Endothelial cell of umbilical vein (primary cell): Measurements from ENCODE around the gene UBAP2L. TPM values are rescaled to one million over a fixed set of nuclear protein-coding genes. Genes with fewer than 3 reads are reported as not detected.
A peak's percentile ranks its signal among the peaks of the same experiment; 100 is the strongest.

Experiments used
- BruUV-seq: library from RNA; stranded (reverse); fragments of 400-500 nt; replicated peaks from 2 replicates; lab custom pipeline; 2021; lab: Mats Ljungman, UMichigan
- CTCF ChIA-PET: fragments of 300-600, 350-600 bp; sonication (Branson Sonifier 250); formaldehyde crosslinking; loops from one replicate; lab custom pipeline; 2021; ENCODE audit warnings: antibody characterized with exemption, inconsistent platforms; lab: Charles Lee
- POLR2A ChIA-PET: fragments of 300-600, 350-600 bp; sonication (Branson Sonifier 250); formaldehyde crosslinking; loops from one replicate; lab custom pipeline; 2021; ENCODE audit warnings: antibody characterized with exemption, inconsistent platforms; lab: Charles Lee
- DNase-seq: peaks from one replicate; pipeline ENCODE4 v3.0.0-alpha.2; 2011; ENCODE audit warnings: low read depth, low spot score
- FAIRE-seq: peaks from 2 replicates; lab custom pipeline; 2011; peaks lifted over from hg19 to GRCh38; lab: Jason Lieb, UNC
- H2AFZ ChIP-seq: 2 replicates; pipeline ENCODE4 v1.6.0; 2012; ENCODE audit warnings: low read depth, low read length, control low read depth, inconsistent platforms
- H3K27ac ChIP-seq: 2 replicates; pipeline ENCODE4 v1.5.1; 2011; ENCODE audit warnings: low read depth, mild to moderate bottlenecking, control low read depth, low read length, moderate library complexity; ENCODE audit not compliant: insufficient read depth
- H3K27me3 ChIP-seq, 2 experiments: 2 replicates each; pipeline versions ENCODE4 v1.6.0 to v1.6.1; 2011; ENCODE audit warnings: low read length in 2 of 2, mixed read lengths in 1 of 2; ENCODE audit not compliant: control insufficient read depth in 2 of 2, insufficient read depth in 2 of 2
- H3K36me3 ChIP-seq, 2 experiments: 2 replicates in 1 of 2; 3 replicates in 1 of 2; pipeline ENCODE4 v1.5.1; 2011; ENCODE audit warnings: low read length in 2 of 2, mild to moderate bottlenecking in 1 of 2, moderate library complexity in 1 of 2; ENCODE audit not compliant: control insufficient read depth in 2 of 2, insufficient read depth in 2 of 2; ENCODE audit errors: extremely low read depth in 1 of 2
- H3K4me1 ChIP-seq: 3 replicates; pipeline ENCODE4 v1.5.1; 2011; ENCODE audit warnings: mild to moderate bottlenecking, low read length; ENCODE audit not compliant: control insufficient read depth, insufficient read depth; ENCODE audit errors: extremely low read depth
- H3K4me2 ChIP-seq: 2 replicates; pipeline ENCODE4 v1.6.1; 2011; ENCODE audit warnings: low read length, control low read depth, mixed read lengths; ENCODE audit not compliant: insufficient read depth
- H3K4me3 ChIP-seq, 3 experiments: fragments of 200-600 bp in 1 of 3; sonication (generic), shearing (Covaris generic) in 1 of 3; replicated peaks in 1 of 3; 2 replicates each; pipeline ENCODE4 v1.5.1; 2011 to 2016; ENCODE audit warnings: control low read depth in 3 of 3, low read length in 3 of 3, mild to moderate bottlenecking in 2 of 3, inconsistent platforms in 1 of 3, low read depth in 1 of 3, moderate library complexity in 1 of 3; ENCODE audit not compliant: insufficient read depth in 1 of 3
- H3K79me2 ChIP-seq: 2 replicates; pipeline ENCODE4 v1.6.0; 2012; ENCODE audit warnings: low read length, inconsistent platforms; ENCODE audit not compliant: control insufficient read depth, insufficient read depth
- H3K9ac ChIP-seq: replicated peaks from 2 replicates; pipeline ENCODE3; 2011; ENCODE audit warnings: low read length, control low read depth; ENCODE audit not compliant: insufficient read depth; ENCODE audit errors: extremely low read depth
- H3K9me1 ChIP-seq: replicated peaks from 3 replicates; pipeline ENCODE4 v1.6.0; 2011; ENCODE audit warnings: mild to moderate bottlenecking, low read length; ENCODE audit not compliant: control insufficient read depth, insufficient read depth; ENCODE audit errors: extremely low read depth
- H3K9me3 ChIP-seq: replicated peaks from 2 replicates; pipeline ENCODE4 v1.5.1; 2012; ENCODE audit warnings: low read length, inconsistent platforms; ENCODE audit not compliant: control insufficient read depth, insufficient read depth
- H4K20me1 ChIP-seq: replicated peaks from 2 replicates; pipeline ENCODE3; 2011; ENCODE audit warnings: mild to moderate bottlenecking, low read length; ENCODE audit not compliant: control insufficient read depth, insufficient read depth; ENCODE audit errors: extremely low read depth
- EZH2 ChIP-seq: IDR thresholded peaks from 2 replicates; pipeline ENCODE4 v1.6.1; 2012; ENCODE audit warnings: borderline replicate concordance, low read depth, mild to moderate bottlenecking, moderate library complexity, low read length, inconsistent platforms; ENCODE audit not compliant: severe bottlenecking
- FOS ChIP-seq: IDR thresholded peaks from 2 replicates; pipeline ENCODE4 v1.6.1; 2011; ENCODE audit warnings: mild to moderate bottlenecking, low read length, moderate library complexity, borderline replicate concordance; ENCODE audit not compliant: insufficient read depth
- GATA2 ChIP-seq: IDR thresholded peaks from 2 replicates; pipeline ENCODE4 v1.7.0; 2011; ENCODE audit warnings: low read depth, mild to moderate bottlenecking, moderate library complexity, mixed read lengths, low read length; ENCODE audit not compliant: insufficient read length, insufficient read depth
- JUN ChIP-seq: IDR thresholded peaks from 2 replicates; pipeline ENCODE4 v1.6.1; 2011; ENCODE audit warnings: borderline replicate concordance, low read depth; ENCODE audit not compliant: insufficient read length, insufficient read depth
- MAX ChIP-seq: IDR thresholded peaks from 2 replicates; pipeline ENCODE4 v1.6.1; 2011; ENCODE audit not compliant: insufficient read depth, insufficient read length
- MYC ChIP-seq: IDR thresholded peaks from one replicate; pipeline ENCODE4 v1.6.1; 2011; ENCODE audit warnings: mild to moderate bottlenecking, low read depth, low read length
- POLR2A ChIP-seq: IDR thresholded peaks from 2 replicates; pipeline ENCODE4 v1.6.1; 2012; ENCODE audit warnings: low read depth, mild to moderate bottlenecking, control low read depth, low read length
- POLR2AphosphoS5 ChIP-seq: IDR thresholded peaks from 2 replicates; pipeline ENCODE4 v1.6.1; 2012; ENCODE audit warnings: low read depth, mild to moderate bottlenecking, control low read depth, low read length, moderate library complexity; ENCODE audit not compliant: insufficient read depth
- dilution Hi-C: fragments of 300-500 bp; cut with MboI; formaldehyde crosslinking; loops from one replicate; pipeline ENCODE4 v1.15.0; 2019; ENCODE audit warnings: low sequenced_read_pairs; ENCODE audit not compliant: extremely low pct_ligation_motif_present
- intact Hi-C: fragments of 100-400 bp; cut with micrococcal nuclease; formaldehyde crosslinking; loops from one replicate; pipeline ENCODE4 v1.10.0; 2022
- polyA plus RNA-seq, 4 experiments: library from polyadenylated mRNA; depleted of rRNA in 3 of 4; stranded (reverse) in 3 of 4; unstranded in 1 of 4; fragments of >200 nt; gene quantifications; 2 replicates each; pipeline versions ENCODE4 v1.2.1 to v1.2.3, GENCODE V29; 2011 to 2012; ENCODE audit warnings: missing spikeins in 1 of 4
- total RNA-seq: library from RNA; stranded (reverse); gene quantifications from 2 replicates; pipeline ENCODE4 v1.2.3, GENCODE V29; 2021
- TF ChIP-seq, protein P1 (sequence below), 2 donors: IDR thresholded peaks; 1 replicate in 1 of 2; 2 replicates in 1 of 2; pipeline ENCODE4 v1.5.1; 2011; ENCODE audit warnings: low read length in 2 of 2, mild to moderate bottlenecking in 2 of 2, moderate library complexity in 2 of 2, control low read depth in 1 of 2, inconsistent platforms in 1 of 2, low read depth in 1 of 2; ENCODE audit not compliant: insufficient read depth in 1 of 2; ENCODE audit errors: extremely low read depth in 1 of 2

The UBAP2L gene
- total and polyA plus RNA-seq, 2 donors (not counting 3 experiments of a cell fraction or from before 2014, with no cell fraction given), result 229 to 280 TPM

GRCh38 chr1:154178013-154178412 lies 42.7 kb upstream of the UBAP2L start:
- ChIA-PET CTCF (interaction anchor here (0.6 to 2.4 kb wide), 4 partner anchors 18 to 157 kb away, joined by 3 to 8 read pairs (median 6); no protein-coding TSS in a partner anchor), POLR2A (no interaction called here)
- H3K9me1 ChIP-seq, result no peaks in the 10 kb centered on the region
- no peak overlapping the region for H3K27ac ChIP-seq
- TF ChIP-seq JUN, result no peak
- no peak for TF ChIP-seq POLR2A
- no peak for TF ChIP-seq MAX
- TF ChIP-seq EZH2, result no peak
- TF ChIP-seq, protein P1, sequence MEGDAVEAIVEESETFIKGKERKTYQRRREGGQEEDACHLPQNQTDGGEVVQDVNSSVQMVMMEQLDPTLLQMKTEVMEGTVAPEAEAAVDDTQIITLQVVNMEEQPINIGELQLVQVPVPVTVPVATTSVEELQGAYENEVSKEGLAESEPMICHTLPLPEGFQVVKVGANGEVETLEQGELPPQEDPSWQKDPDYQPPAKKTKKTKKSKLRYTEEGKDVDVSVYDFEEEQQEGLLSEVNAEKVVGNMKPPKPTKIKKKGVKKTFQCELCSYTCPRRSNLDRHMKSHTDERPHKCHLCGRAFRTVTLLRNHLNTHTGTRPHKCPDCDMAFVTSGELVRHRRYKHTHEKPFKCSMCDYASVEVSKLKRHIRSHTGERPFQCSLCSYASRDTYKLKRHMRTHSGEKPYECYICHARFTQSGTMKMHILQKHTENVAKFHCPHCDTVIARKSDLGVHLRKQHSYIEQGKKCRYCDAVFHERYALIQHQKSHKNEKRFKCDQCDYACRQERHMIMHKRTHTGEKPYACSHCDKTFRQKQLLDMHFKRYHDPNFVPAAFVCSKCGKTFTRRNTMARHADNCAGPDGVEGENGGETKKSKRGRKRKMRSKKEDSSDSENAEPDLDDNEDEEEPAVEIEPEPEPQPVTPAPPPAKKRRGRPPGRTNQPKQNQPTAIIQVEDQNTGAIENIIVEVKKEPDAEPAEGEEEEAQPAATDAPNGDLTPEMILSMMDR (IDR thresholded peaks at IDR 0.05; ENCODE audit: extremely low read depth in 1 of 2, insufficient read depth in 1 of 2, low read depth in 1 of 2, low read length in 2 of 2), result no peak
- TF ChIP-seq GATA2, result no peak
- TF ChIP-seq MYC, result no peak
- no peak for TF ChIP-seq POLR2AphosphoS5
- no peak for TF ChIP-seq FOS
- H3K9ac ChIP-seq, result no peak overlapping the region
- no peaks in the 10 kb centered on the region for H3K9me3 ChIP-seq
- H3K27me3 ChIP-seq, result no peaks in the 10 kb centered on the region
- peaks cover 12 to 24% of the 10 kb centered on the region in 2 experiments for H3K36me3 ChIP-seq
- H2AFZ ChIP-seq, result no peak overlapping the region
- peak overlapping the region; percentile 96 for H3K4me2 ChIP-seq
- FAIRE-seq (no peak), DNase-seq (no peak)
- no TSS peak for BruUV-seq
- peaks cover 94% of the 10 kb centered on the region for H3K79me2 ChIP-seq
- H3K4me1 ChIP-seq, result peaks cover 49% of the 10 kb centered on the region
- H4K20me1 ChIP-seq, result peaks cover 8% of the 10 kb centered on the region
- intact Hi-C loops, result no loop called here
- dilution Hi-C loops, result no loop called here
- no peak overlapping the region for H3K4me3 ChIP-seq
